IMR-90 (cell line): ENCODE data around the gene TRIM71. TPM values are rescaled to one million over a fixed set of nuclear protein-coding genes. Genes with fewer than 3 reads are reported as not detected.

Experiments used
- ATAC-seq: fragments of 200-7000 bp; cut with Tn5 transposase; 2 replicates; pipeline ENCODE4 v1.9.1; 2020; ENCODE audit warnings: low read depth, mild to moderate bottlenecking, moderate library complexity
- BruUV-seq: library from RNA; stranded (reverse); fragments of 400-500 nt; replicated peaks from 2 replicates; lab custom pipeline; 2021; lab: Mats Ljungman, UMichigan
- CTCF ChIA-PET: fragments of 300-600 bp; formaldehyde crosslinking; extraction: SDS; loops from one replicate; lab custom pipeline; 2021; ENCODE audit warnings: antibody characterized with exemption; lab: Yijun Ruan, JAX
- POLR2A ChIA-PET: fragments of 300-600 bp; sonication (Branson Sonifier 250); formaldehyde crosslinking; loops from one replicate; lab custom pipeline; 2022; ENCODE audit warnings: antibody characterized with exemption; ENCODE audit not compliant: unreplicated experiment; lab: Charles Lee
- DNase-seq: peaks from one replicate; pipeline ENCODE4 v3.0.0; 2013
- H2AFZ ChIP-seq: replicated peaks from 2 replicates; pipeline ENCODE3; 2013; ENCODE audit warnings: low read length, mild to moderate bottlenecking; ENCODE audit not compliant: poor library complexity
- H2AK5ac ChIP-seq: 2 replicates; pipeline ENCODE4 v1.6.1; 2013; ENCODE audit warnings: low read depth, low read length, inconsistent platforms
- H2AK9ac ChIP-seq: replicated peaks from 2 replicates; pipeline ENCODE3; 2013; ENCODE audit warnings: mild to moderate bottlenecking, low read depth, low read length, moderate library complexity; ENCODE audit not compliant: poor library complexity
- H2BK120ac ChIP-seq: 2 replicates; pipeline ENCODE4 v1.6.1; 2013; ENCODE audit warnings: low read depth, low read length, inconsistent platforms
- H2BK15ac ChIP-seq: 3 replicates; pipeline ENCODE4 v1.6.1; 2013; ENCODE audit warnings: low read depth, low read length, inconsistent platforms
- H2BK20ac ChIP-seq: 2 replicates; pipeline ENCODE4 v1.6.1; 2013; ENCODE audit warnings: low read depth, mild to moderate bottlenecking, inconsistent platforms, low read length, moderate library complexity
- H2BK5ac ChIP-seq: 2 replicates; pipeline ENCODE4 v1.6.1; 2013; ENCODE audit warnings: mild to moderate bottlenecking, low read depth, low read length, inconsistent platforms; ENCODE audit not compliant: poor library complexity, severe bottlenecking
- H3K14ac ChIP-seq: replicated peaks from 2 replicates; pipeline ENCODE4 v1.6.1; 2013; ENCODE audit warnings: low read depth, low read length, inconsistent platforms
- H3K18ac ChIP-seq: 2 replicates; pipeline ENCODE4 v1.6.1; 2013; ENCODE audit warnings: low read depth, low read length, control low read depth
- H3K23ac ChIP-seq: 2 replicates; pipeline ENCODE4 v1.6.1; 2013; ENCODE audit warnings: low read depth, low read length, inconsistent platforms
- H3K27ac ChIP-seq: 2 replicates; pipeline ENCODE4 v1.5.1; 2013; ENCODE audit warnings: mild to moderate bottlenecking, control low read depth, low read length; ENCODE audit not compliant: insufficient read depth
- H3K27me3 ChIP-seq: 2 replicates; pipeline ENCODE4 v1.6.1; 2013; ENCODE audit warnings: low read length; ENCODE audit not compliant: control insufficient read depth, insufficient read depth
- H3K36me3 ChIP-seq: 2 replicates; pipeline ENCODE4 v1.6.1; 2013; ENCODE audit warnings: low read length, mixed read lengths; ENCODE audit not compliant: control insufficient read depth, insufficient read depth
- H3K4ac ChIP-seq: 2 replicates; pipeline ENCODE4 v1.6.1; 2013; ENCODE audit warnings: low read depth, low read length, inconsistent platforms
- H3K4me1 ChIP-seq: 2 replicates; pipeline ENCODE4 v1.6.1; 2013; ENCODE audit warnings: low read length, mixed read lengths; ENCODE audit not compliant: control insufficient read depth, insufficient read depth
- H3K4me2 ChIP-seq: 2 replicates; pipeline ENCODE4 v1.6.1; 2013; ENCODE audit warnings: low read depth, mild to moderate bottlenecking, control low read depth, low read length, moderate library complexity
- H3K4me3 ChIP-seq: 2 replicates; pipeline ENCODE4 v1.5.1; 2013; ENCODE audit warnings: low read depth, mild to moderate bottlenecking, control low read depth, low read length, moderate library complexity; ENCODE audit not compliant: insufficient read depth
- H3K56ac ChIP-seq: 2 replicates; pipeline ENCODE4 v1.6.1; 2013; ENCODE audit warnings: low read length, inconsistent platforms; ENCODE audit not compliant: insufficient read depth; ENCODE audit errors: extremely low read depth
- H3K79me1 ChIP-seq, 2 experiments: 2 replicates each; pipeline ENCODE4 v1.6.1; 2013; ENCODE audit warnings: low read length in 2 of 2, inconsistent platforms in 1 of 2, low read depth in 1 of 2
- H3K9ac ChIP-seq: 2 replicates; pipeline ENCODE4 v1.6.1; 2013; ENCODE audit warnings: low read depth, low read length, control low read depth
- H3K9me1 ChIP-seq: 2 replicates; pipeline ENCODE4 v1.6.1; 2013; ENCODE audit warnings: low read length, inconsistent platforms; ENCODE audit not compliant: insufficient read depth
- H3K9me3 ChIP-seq: 2 replicates; pipeline ENCODE4 v1.6.1; 2013; ENCODE audit warnings: low read length; ENCODE audit not compliant: control insufficient read depth, insufficient read depth
- H4K20me1 ChIP-seq: 2 replicates; pipeline ENCODE4 v1.6.1; 2013; ENCODE audit warnings: low read length, inconsistent platforms; ENCODE audit not compliant: insufficient read depth
- H4K5ac ChIP-seq: 2 replicates; pipeline ENCODE4 v1.6.1; 2013; ENCODE audit warnings: mild to moderate bottlenecking, low read depth, low read length, control low read depth
- H4K8ac ChIP-seq, 2 experiments: 2 replicates each; pipeline ENCODE4 v1.6.1; 2013; ENCODE audit warnings: low read depth in 2 of 2, low read length in 2 of 2, control low read depth in 1 of 2, inconsistent platforms in 1 of 2
- H4K91ac ChIP-seq: 2 replicates; pipeline ENCODE4 v1.6.1; 2013; ENCODE audit warnings: low read depth, low read length, inconsistent platforms; ENCODE audit not compliant: insufficient read depth
- BHLHE40 ChIP-seq: fragments of 150-350 bp; IDR thresholded peaks from 2 replicates; pipeline ENCODE4 v1.6.1; 2016; ENCODE audit warnings: mild to moderate bottlenecking, low read depth, low read length
- CEBPB ChIP-seq: IDR thresholded peaks from 2 replicates; pipeline ENCODE4 v1.6.1; 2012; ENCODE audit warnings: low read depth, low read length, improper control_type of control experiment
- RAD21 ChIP-seq: IDR thresholded peaks from 2 replicates; pipeline ENCODE4 v1.6.1; 2012; ENCODE audit warnings: low read length, improper control_type of control experiment
- WGBS, 2 experiments: methylation state at CpG; one replicate each; pipeline versions ENCODE4 v1.1.5 to v1.1.7; 2013; ENCODE audit warnings: missing lambda C conversion rate in 2 of 2; ENCODE audit not compliant: insufficient read length in 1 of 2; ENCODE audit errors: extremely low coverage in 2 of 2; 5-methylcytosine and 5-hydroxymethylcytosine counted together
- dilution Hi-C: fragments of 300-500 bp; cut with HindIII; formaldehyde crosslinking; loops from one replicate; pipeline ENCODE4 v1.14.3; 2018; ENCODE audit warnings: low sequenced_read_pairs; ENCODE audit not compliant: unreplicated experiment
- in situ Hi-C: fragments of 300-500 bp; cut with MboI; formaldehyde crosslinking; loops from 3 replicates; pipeline ENCODE4 v1.14.3; 2019; ENCODE audit warnings: low sequenced_read_pairs, inconsistent platforms, mixed read lengths
- intact Hi-C: fragments of 100-400 bp; cut with micrococcal nuclease; formaldehyde crosslinking; loops from 2 replicates; pipeline ENCODE4 v1.10.0; 2022
- polyA plus RNA-seq, 3 experiments: library from polyadenylated mRNA; depleted of rRNA; stranded (reverse); fragments of >200 nt; gene quantifications; 2 replicates each; pipeline ENCODE4 v1.2.3, GENCODE V29; 2012; ENCODE audit warnings: low replicate concordance in 1 of 3
- total RNA-seq: library from RNA; depleted of rRNA; stranded (reverse); fragments of >200 nt; gene quantifications from 2 replicates; pipeline ENCODE4 v1.2.3, GENCODE V29; 2012

The TRIM71 gene
- total and polyA plus RNA-seq, 2 of the 4 experiments (the other 2 are of a cell fraction): not detected

DNA sequence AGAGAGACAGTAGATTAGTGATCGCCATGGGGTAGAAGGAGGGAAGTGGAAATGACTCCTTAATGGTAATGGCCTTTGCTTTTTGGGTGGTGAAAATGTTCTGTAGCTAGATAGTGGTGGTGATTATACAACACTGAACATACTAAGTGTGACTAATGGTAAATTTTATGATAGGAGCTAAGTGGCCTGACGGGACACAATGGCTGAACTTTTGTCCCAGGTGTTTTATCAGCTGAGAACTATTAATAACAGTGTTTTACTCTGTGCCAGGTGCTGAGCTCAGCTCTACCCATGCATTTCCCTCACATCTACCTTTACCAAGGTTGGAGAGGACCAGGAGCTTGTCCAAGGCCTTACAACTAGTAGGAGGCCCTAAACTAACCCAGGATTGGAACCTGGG, 66.8 kb downstream of the TRIM71 start:
- Histone ChIP-seq H4K8ac (no peak overlapping the region), H3K4me1 (no peaks in the 10 kb centered on the region), H3K9ac (no peak overlapping the region), H2AK5ac (no peak overlapping the region), H3K9me3 (no peaks in the 10 kb centered on the region), H3K9me1 (no peaks in the 10 kb centered on the region), H4K5ac (no peak overlapping the region), H3K23ac (no peak overlapping the region), H3K79me1 (no peaks in the 10 kb centered on the region), H2BK5ac (no peak overlapping the region), H2AFZ (no peak overlapping the region), H3K56ac (no peak overlapping the region), H3K27ac (no peak overlapping the region), H4K91ac (no peak overlapping the region), H3K4me2 (no peak overlapping the region), H3K18ac (no peak overlapping the region), H3K36me3 (no peaks in the 10 kb centered on the region), H2BK20ac (no peak overlapping the region), H2BK15ac (no peak overlapping the region), H3K4me3 (no peak overlapping the region), H2AK9ac (no peak overlapping the region), H3K27me3 (peaks cover 21% of the 10 kb centered on the region), H4K20me1 (no peaks in the 10 kb centered on the region), H3K4ac (no peak overlapping the region), H3K14ac (no peak overlapping the region), H2BK120ac (no peak overlapping the region)
- CTCF ChIA-PET: no interaction called here
- POLR2A ChIA-PET: no interaction called here
- WGBS, 2 experiments: no CpG with 5 or more reads among the region's 2 CpGs
- no TSS peak for BruUV-seq
- no peak for DNase-seq
- in situ Hi-C loops (no loop called here), dilution Hi-C loops (no loop called here), intact Hi-C loops (no loop called here)
- TF ChIP-seq RAD21 (no peak), CEBPB (no peak), BHLHE40 (no peak)
- no peak for ATAC-seq
